Stimulated activated CD4-positive, alpha-beta T cell treated with anti-CD3 and anti-CD28 coated beads, Interleukin-12 subunit alpha, Interleukin-12 subunit beta, amount 100 ng/mL, for 24 hours (primary cell): ENCODE results near the gene KCNT1.

Source experiments
- DNase-seq, 2 experiments: peaks; one replicate each; pipeline ENCODE4 v3.0.0-alpha.2; 2020; ENCODE audit warnings: low read depth in 2 of 2

The KCNT1 gene

DNA sequence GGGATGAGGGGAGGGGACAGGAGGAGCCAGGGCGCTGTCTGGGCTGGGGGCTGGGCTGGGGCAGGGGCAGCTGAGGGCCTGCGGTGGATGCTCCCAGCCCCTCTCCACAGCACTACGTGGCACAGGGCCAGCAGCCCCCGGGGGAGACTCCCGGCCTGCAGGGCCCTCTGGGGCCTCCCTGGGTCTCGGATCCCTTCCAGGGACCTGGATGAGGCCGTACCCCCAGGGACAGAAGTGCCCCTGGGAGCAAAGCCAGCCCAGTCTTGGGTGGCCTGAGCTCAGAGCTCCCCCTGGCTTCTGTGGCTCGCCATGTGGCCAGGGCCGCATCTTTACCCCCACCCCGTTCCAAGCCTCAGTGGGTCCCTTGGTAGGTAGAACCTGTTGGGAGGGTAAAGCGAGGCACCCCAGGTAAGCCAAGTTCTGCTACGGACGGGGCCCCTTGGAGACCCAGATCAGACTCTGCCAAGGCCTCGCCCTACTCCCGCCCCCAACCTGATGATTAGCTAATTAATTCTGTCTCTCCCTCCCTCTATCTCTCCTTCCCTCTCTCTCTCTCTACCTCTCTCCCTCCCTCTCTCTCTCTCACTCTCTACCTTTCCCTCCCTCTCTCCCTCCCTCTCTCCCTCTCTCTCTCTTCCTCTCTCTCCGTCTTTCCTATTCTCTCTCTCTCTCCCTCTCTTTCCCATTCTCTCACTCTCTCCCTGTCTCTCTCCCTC, 24.3 kb downstream of the KCNT1 start:
- DNase-seq, result no peak

- no peak for DNase-seq
Observed at GRCh38 chr9:135727257-135727875, 25.4 kb downstream of the KCNT1 start.

DNA sequence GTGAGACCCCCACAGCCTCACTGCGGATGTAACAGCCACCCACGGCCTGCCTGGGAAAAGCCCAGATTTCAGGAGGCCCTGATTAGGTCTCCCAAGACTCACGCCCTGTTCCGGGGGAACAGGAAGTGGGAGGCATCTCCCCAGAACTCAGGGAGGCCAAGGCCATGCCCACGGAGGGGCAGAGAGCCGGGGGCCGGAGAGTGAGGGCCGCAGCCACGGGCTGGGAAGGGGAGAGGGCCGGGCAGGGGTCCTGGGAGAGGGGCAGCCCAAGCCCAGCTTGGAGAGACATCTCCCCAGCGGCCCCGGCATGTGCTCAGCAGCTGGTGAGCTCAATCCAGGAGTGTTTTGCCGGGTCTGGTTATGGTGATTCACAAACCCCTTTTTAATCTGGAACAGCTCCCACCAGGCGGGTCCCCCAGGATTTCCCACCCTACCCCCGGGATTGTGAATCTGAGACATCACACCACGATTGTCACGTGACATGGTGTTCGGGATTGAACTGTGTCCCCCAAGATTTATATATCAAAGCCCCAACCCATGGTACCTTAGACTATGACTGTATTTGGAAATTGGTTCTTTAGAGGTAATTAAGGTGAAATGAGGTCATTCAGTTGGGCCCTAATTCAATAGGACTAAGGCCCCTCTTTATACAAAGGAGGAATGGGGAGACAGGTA, 26.6 kb downstream of the KCNT1 start:
- DNase-seq, result no peak

DNA sequence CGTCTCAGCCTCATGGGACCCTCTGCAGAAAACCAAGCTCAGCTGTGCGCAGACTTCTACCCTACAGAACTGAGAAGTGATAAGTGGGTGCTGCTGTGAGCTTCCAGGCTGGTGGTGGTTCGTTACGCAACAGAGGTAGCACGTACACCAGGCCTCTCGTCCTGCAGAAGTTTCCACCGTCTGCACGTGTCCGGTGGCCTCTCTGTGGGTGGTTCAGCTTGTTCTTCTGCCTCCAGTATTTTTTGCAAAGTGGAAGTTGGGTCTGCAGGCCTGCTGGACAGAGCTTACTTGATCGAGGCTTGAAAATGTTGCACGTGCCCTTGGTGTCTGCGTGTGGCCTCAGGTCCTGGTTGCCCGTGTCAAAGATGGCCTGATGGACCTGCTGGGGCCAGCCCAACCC, 27.5 kb downstream of the KCNT1 start:
- no peak for DNase-seq

GRCh38 chr9:135731454-135731853, 29.5 kb downstream of the KCNT1 start:
- DNase-seq, result no peak

- no peak for DNase-seq
Observed at GRCh38 chr9:135732569-135733257, 30.7 kb downstream of the KCNT1 start.

- DNase-seq, result no peak
Observed at GRCh38 chr9:135734616-135735144, 32.7 kb downstream of the KCNT1 start.

- no peak for DNase-seq
Observed at GRCh38 chr9:135736272-135736978, 34.4 kb downstream of the KCNT1 start.

- no peak for DNase-seq
Observed at GRCh38 chr9:135736979-135737839, 35.2 kb downstream of the KCNT1 start.

GRCh38 chr9:135737840-135738521, 36.0 kb downstream of the KCNT1 start:
- no peak for DNase-seq

- no peak for DNase-seq
Observed at GRCh38 chr9:135739271-135740220, 37.6 kb downstream of the KCNT1 start.

DNA sequence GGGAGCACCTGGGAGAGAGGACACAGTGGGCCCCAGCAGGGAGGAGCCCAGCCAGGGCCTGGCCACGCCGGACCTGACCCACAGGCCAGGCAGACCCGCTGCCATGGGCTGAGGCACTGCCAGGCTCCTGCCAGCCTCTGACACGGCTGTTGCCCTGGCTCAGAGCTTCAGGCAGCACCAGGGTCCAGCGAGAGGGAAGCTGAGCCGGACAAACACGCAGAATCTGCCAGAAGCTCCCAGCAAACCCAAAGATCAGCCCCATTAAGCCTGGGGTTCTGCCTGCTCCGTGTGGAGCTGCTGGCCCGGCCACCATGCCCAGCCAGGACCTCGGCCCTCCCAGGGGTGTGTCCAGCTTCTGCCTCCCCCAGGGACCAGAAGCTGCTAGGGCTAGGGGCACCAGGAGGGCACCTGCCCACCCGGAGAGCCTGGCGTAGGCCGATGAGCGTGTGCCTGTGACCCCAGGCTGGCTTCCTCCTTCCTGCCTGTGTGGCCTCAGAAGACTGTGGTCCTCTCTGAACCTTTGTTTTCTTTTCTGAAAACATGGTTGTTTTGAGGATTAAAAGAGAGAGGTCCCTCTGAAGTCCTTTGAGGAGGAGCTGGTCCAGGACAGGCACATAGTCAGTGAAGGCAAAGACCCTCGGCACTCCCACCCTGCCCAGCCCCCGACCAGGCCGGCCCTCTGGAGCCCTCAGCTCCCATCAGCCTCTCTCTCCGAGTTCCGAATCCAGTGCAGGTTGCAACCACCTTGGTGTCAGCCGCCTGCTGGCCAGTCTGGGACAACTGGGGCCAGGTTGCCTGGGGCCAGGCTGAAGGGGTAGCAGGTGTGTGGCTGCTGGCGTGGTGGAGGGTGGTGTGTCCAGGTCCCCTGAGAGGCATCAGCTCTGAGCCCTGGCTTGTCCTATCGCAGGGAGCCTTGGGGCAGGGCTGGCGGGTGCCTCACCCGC, 39.6 kb downstream of the KCNT1 start:
- DNase-seq, result no peak

- no peak for DNase-seq
Observed at GRCh38 chr9:135743021-135743420, 41.0 kb downstream of the KCNT1 start.

DNA sequence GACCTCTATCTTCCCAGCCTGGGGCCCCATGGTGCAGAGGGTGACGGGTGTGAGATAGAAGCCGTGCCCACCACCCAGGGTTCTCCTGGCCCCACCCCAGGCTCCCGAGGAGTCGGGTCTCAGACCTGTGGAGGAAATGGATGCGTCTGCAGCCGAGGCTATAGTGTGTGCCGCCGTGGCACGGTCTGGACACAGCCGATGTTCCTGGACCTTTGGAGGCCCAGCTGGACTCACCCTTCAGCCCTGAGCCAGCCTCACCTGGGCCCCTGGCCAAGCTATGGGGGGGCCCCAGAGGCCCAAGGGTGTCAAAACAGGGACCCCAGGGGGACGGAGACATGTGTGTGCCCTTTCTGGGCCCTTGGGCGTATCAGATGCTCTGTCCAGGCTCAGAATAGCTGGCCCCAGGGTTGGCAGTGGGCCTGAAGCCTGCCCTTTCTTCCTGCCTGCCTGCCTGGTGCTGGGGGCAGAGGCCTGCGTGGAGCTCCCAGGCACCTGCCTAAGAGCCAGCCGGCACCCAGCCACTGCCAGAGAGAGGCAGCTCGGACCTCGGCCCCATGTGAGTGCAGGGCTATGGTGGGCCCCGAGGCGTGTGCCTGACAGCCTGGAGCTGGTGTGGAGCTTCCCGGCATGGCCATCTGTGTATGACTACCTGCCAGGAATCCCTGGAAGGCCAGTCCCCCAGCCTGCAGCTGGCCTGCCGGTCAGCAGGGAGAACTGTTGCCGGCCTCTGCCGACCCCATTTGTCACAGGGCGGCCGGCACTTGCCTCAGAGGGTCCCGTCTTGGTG, 41.8 kb downstream of the KCNT1 start:
- no peak for DNase-seq

- DNase-seq, result no peak
Observed at GRCh38 chr9:135744333-135745070, 42.5 kb downstream of the KCNT1 start.

GRCh38 chr9:135745189-135745588, 43.2 kb downstream of the KCNT1 start:
- no peak for DNase-seq
